Forelimb muscle (tissue), 1 donor: ENCODE measurements around the gene FBXL7. TPM values are rescaled to one million over a fixed set of nuclear protein-coding genes. Genes with fewer than 3 reads are reported as not detected.

Experiments
- DNase-seq: peaks from one replicate; pipeline ENCODE4 v3.0.0-alpha.2; 2013; ENCODE audit warnings: low read depth
- polyA plus RNA-seq: library from polyadenylated mRNA; unstranded; fragments of 120-200 nt; gene quantifications from one replicate; pipeline ENCODE4 v1.2.1, GENCODE V29; 2013; ENCODE audit not compliant: insufficient read length

Gene FBXL7
- polyA plus RNA-seq, 1 donor: 20.0 TPM

DNA sequence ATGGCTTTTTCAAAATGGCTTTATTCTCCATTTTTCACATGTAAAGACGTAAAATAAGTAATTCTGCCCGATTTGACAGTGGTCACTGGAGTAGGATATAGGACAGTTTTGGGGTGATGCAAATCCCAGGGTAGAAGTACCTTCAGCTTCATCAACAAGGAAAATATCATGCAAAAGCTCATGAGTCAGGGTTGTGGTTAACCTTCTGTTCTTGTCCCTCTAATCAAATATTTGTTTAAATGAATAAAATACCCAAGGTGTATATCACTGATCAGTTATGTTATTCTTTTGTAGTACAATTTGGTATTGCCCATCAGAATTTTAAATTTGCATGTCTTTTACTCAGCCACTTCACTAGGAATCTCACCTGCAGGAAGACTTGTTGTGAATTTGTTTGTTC, 40.0 kb downstream of the FBXL7 start:
- no peak for DNase-seq

GRCh38 chr5:15544039-15544438, 44.1 kb downstream of the FBXL7 start:
- DNase-seq: no peak

- DNase-seq: no peak
These were observed 45.1 kb downstream of the FBXL7 start for GRCh38 chr5:15545082-15545481.

DNA sequence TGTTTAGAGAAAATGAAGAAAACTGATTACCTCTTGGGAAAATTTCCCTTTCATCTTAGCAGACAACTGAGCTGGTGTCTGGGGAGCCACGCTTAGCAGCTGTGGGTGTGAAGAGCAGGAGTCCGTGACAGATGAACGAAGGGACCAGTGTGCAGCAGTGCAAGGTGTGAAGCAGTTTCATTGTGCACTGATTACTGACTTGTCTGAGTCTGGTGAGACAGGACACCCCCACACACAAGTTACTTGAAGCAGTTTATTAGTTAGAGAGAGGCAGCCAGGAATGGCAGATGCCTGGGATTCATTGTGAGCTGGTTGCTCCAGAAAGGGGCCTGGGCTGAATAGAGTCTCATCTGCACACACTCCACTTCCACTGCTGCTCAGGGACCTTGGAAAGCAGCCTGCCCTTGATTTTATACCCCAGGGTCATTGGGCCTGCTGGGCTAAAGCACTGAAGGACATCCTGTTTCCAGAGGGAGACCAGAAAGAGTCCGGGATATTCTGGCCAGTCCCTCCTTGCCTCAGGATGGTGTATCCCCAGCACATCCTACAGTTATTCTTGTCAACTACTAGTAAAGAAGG, 47.4 kb downstream of the FBXL7 start:
- no peak for DNase-seq

DNA sequence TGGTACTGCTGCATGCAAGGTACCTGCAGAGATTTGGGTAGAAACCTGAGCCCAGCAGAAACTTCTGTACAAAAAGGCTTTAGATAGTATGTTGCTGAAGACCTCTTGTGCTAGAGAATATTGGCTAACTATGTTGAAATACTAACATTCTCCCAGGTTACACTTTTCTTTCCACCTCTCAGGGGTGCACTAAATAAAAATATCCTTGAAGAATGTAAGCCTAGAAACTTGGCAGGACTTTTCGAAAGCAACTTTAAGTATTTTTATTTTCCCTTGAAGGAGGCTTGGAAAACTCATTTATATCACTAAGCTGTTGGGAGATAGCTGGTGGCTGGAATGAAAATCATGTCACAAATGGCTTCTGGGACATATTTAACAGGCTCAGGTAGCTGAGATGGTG, 50.0 kb downstream of the FBXL7 start:
- DNase-seq: no peak

GRCh38 chr5:15550502-15551112, 50.6 kb downstream of the FBXL7 start:
- DNase-seq: no peak

GRCh38 chr5:15551113-15551504, 51.1 kb downstream of the FBXL7 start:
- no peak for DNase-seq

DNA sequence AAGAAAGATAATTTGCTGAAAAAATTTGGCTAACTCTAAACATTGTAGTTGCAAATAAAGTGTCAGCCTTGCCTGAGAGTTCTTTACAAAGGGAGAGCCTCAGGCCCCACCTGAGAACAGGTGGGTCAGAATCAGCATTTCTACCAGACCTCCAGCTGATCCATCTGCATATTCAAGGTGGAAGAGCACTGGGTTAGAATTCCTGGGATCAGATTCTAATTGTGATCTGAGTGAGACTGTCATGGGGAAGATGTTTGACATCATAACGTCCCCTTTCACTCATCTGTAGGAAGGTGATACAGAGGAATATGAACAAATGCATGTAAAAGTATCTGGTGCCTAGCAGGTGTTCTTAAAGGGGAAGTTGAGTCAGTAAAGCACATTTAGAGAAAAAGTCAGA, 54.6 kb downstream of the FBXL7 start:
- no peak for DNase-seq

DNA sequence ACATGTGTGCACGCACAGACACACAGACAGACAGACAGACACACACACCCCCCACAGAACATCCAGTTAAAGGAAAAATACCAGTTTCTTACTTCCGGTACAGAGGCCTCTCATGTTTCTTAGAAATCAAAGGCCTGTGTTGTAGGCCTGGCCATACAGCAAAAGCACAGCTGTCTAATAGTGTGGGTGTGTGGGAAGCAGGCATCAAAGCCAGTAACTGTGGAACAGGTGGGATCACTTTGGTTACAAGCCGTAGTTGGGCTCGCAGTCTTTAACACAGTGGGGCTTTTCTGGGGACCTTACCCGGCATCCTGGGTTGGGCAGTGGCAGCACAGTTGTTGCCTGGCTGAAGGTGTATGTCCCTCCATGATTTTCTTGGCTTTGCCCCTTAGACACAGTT, 55.2 kb downstream of the FBXL7 start:
- no peak for DNase-seq

GRCh38 chr5:15558240-15558639, 58.3 kb downstream of the FBXL7 start:
- DNase-seq: no peak

DNA sequence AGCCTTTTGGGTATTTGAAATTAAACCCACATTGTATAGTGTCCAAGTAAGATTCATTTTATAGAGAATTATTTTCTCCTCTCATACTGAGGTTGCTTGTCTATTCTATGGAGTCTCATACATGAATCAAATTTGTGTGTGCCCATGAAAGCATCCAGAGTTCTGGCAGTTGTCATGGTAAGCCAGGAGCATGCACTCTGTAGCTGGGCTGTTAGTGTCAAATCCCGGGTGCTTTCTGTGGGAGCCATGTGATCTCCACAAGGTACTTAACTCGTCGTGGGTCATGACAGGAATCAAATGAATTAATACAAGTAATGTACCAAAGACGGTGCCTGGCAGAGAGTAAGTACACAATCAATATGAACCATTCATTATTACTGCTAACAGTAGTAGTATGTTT, 58.7 kb downstream of the FBXL7 start:
- DNase-seq: no peak

- DNase-seq: no peak
These were observed 60.4 kb downstream of the FBXL7 start for GRCh38 chr5:15560421-15560820.

DNA sequence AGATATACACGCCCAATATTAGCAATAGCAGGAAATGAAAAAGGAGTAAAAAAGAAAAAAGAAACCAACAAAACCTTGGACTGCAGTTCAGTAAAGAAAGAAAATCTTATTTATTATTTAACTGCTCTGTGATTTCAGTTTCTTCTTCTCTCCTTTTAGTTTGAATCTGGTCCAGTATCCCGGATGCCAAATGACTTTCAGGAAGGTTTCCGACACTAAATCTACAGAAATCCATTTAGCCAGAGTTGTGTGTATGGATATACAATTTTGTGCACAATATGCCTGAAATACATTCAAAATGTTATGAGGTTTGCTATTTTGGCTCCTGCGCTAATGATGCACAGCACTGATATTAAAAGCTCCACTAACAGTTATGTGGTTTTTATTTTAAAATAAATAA, 64.5 kb downstream of the FBXL7 start:
- DNase-seq: no peak

GRCh38 chr5:15564957-15565356, 65.0 kb downstream of the FBXL7 start:
- no peak for DNase-seq

DNA sequence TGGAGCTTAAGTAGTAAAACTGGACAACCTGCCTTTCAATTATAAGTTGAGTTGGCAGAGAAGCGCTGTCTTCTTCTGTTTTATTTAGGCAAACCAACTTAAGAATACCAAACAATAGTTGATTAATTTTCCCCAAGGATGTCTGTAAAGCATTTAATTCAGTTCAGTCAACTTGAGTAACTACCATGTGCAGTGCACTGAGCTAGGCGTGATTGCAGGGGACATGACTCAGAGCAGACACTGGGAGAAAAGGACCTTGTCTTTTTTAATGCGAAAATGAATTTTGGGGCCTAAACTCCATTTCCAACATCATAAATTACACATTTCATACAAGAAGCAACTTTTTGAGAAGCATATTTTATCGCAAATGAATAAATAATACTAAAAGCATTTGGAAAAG, 66.3 kb downstream of the FBXL7 start:
- no peak for DNase-seq

DNA sequence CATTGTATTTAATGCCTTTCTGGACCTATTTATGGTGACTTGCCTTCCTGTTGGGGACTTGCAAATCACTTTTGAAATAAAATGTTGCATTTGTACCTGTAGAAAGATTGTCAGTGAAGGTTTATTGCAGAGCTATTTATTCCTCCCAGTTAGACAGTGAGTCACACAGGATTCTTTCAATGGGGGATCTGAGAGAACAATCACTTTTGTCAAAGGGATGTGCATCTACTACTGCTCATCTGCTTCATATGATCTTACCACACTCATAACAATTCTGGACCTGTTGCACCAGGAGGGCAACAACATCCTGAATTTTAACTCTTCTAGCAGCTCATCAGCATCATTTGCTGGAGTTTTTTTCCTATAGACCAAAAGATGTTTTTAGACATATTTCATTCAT, 66.8 kb downstream of the FBXL7 start:
- no peak for DNase-seq

- no peak for DNase-seq
These were observed 70.5 kb downstream of the FBXL7 start for GRCh38 chr5:15570491-15570890.

GRCh38 chr5:15571081-15571480, 71.1 kb downstream of the FBXL7 start:
- DNase-seq: no peak

DNA sequence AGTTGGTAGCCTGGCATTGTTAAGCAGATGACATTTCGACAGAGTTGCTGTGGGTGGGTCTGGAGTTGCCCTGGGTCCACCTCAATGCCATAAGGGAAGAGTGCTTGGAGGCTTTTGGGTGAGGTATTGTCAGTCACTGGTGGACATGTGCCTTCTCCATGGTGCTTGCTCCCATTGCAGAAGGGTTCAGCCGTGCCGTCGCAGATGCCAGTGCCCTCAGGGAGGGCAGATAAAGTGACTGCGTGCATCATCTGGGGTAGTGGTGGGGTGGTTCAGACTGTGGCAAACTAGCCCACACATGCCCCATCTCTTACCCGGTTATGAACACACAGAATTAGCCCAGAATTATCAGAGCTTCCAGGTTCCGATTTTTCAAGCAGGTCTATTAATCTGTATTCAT, 71.6 kb downstream of the FBXL7 start:
- DNase-seq: no peak

DNA sequence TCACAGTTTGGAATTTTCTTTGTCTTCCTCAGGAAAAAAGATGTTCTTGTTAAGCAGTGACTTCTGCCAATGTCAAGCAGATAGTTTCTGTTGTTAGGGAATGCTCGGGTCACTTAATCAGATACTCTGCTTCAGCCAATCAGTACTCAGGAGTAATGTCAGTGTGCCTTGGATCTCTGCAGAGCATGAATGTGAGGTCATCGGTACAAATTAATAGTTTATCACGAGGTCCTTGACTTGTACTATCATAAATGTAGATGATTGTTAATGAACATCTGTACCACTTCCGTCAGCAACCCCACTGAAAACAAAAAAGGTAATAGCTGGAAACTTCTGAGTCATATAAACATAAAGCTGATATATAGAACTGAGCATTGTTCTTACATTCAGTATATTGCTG, 73.6 kb downstream of the FBXL7 start:
- DNase-seq: no peak

GRCh38 chr5:15574128-15574527, 74.1 kb downstream of the FBXL7 start:
- DNase-seq: no peak

GRCh38 chr5:15574806-15575325, 74.9 kb downstream of the FBXL7 start:
- DNase-seq: no peak

DNA sequence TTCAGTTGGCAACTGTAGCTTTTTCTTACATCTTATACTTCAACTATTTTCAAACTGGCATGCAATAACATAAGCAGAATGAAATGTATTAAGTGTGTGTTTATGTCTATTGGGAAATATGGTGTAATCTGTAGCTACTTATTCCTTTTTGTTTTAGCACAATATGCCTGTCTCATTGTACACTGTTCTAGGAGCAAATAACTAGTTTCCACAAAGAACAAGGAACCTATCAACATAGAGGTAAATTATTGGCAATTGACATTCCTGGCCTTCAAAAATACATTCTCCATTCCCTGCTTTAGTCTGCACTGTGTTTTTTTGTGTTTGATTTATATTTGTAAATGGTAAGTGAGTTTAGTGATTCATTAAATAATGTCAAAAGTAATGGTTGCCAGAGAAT, 75.7 kb downstream of the FBXL7 start:
- DNase-seq: no peak

DNA sequence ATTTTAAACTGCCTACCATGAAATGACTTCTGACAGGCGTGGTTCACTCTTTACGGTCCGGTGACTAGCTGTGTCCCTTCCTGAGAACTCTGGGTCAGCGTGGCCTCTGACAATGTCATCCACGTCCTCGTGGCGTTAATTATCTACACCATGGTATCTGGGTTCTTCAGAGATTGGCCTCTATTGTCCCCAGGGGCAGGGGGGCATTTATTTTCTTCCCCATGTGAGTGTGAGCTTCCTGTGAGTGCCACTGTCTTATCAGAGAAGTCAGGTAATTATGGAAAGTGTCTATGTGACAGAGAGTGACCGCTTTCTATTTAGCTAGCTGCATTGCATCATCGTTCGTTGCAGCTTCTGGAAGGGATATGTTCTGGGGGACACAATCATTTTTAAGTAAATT, 77.2 kb downstream of the FBXL7 start:
- DNase-seq: no peak
